SKM-1 (cell line): ENCODE results near the gene MATCAP1.
A peak's percentile ranks its signal among the peaks of the same experiment; 100 is the strongest.

Experiments used
- DNase-seq: peaks from one replicate; lab custom pipeline; 2025; ENCODE audit not compliant: unreplicated experiment; lab: John Stamatoyannopoulos, UW

The MATCAP1 gene

GRCh38 chr16:67191995-67192681, 8.4 kb upstream of the MATCAP1 start, which contains the start of gene E2F4:
Gene E2F4 (plus strand): TSS chr16:67192155. CDS start chr16:67192228, 73 bp downstream.
- peak; percentile 89 for DNase-seq

GRCh38 chr16:67191411-67191994, 7.7 kb upstream of the MATCAP1 start:
- DNase-seq, result no peak

DNA sequence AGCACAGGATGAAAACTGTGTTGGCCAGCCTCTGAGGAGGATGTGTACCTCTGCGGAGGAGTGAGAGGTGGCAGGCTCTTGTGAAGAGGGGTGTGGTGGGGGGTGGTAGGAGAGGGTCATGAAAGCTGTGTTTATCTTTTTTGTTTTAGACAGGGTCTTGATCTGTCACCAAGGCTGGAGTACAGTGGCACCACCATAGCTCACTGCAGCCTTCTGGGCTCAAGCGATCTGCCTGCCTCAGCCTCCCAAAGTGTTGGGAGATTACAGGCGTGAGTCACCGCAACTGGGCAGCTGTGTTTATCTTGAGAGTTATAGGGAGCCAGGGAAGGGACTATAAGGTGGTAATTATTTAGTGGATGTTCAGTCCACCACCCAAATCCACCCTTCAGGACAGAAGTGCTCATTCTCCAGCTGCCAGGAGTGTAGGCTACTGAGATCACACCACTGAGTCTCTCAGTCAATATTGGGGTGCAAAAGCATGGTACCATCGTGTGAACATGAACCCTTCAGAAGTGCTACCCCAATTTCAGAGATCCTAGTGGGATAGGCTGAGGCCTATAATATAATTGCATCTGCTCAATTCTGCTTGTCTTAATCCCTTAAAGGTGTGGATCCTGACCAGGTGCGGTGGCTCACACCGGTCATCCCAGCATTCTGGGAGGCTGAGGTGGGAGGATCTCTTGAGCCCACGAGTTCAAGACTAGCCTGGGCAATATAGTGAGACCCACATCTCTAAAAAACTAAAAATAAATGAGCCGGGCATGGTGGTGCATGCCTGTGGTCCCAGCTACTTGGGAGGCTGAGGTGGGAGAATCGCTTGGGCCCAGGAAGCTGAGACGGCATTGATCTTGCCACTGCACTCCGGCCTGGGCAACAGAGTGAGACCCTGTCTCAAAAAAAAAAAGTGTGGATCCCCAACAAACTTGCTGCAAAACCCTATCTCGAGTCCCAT, 7.0 kb upstream of the MATCAP1 start:
- no peak for DNase-seq

- no peak for DNase-seq
Measured at GRCh38 chr16:67190041-67190440, 6.3 kb upstream of the MATCAP1 start, which contains the start of gene EXOC3L1. Gene EXOC3L1 (minus strand): TSS chr16:67190136. CDS start chr16:67189676, 460 bp downstream.

DNA sequence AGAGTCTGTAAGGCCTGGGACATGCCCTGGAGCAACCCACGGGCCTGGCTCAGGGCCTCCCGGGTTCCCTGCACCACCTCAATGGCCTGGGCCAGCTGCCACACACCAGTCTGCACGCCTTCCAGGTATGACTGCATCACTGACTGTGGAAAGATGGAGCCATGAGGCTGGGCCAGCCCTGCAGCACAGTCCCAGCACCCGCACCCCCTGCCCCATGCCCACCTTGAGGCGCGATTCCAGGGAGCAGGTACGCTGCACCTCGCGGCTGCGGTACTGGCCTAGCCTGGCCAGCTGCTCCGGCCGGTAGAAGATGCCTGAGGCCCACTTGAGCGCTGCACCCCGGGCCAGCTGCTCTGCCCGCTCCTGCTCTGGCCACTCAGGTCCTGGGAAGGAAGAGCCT, 5.0 kb upstream of the MATCAP1 start:
- DNase-seq, result no peak

- DNase-seq, result no peak
Measured at GRCh38 chr16:67188323-67188722, 4.6 kb upstream of the MATCAP1 start.

GRCh38 chr16:67187175-67187890, 3.6 kb upstream of the MATCAP1 start:
- no peak for DNase-seq

- no peak for DNase-seq
Measured at GRCh38 chr16:67186550-67186950, 2.8 kb upstream of the MATCAP1 start.

DNA sequence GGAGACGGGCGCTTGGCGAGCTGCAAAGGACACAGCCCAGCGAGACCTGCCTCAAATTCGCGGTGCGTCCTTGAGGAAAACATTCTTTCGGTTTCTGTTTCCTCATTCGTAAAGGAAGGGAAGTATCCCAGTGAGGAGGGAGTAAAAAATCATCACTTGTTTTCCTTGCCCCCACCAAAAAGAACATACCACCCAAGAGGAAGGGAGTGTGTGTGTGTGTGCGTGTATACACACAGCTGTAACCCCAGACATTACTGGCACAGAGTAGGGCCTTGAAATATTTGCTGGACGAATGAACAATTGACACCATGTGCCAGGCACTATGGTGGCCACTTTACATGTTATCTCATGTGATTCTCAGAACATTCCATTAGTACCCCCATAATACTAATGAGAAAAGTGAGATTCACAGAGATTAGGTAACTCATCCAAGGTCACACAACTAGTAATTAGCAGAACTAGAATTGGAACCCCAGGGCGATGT, 1.9 kb upstream of the MATCAP1 start:
- no peak for DNase-seq

- DNase-seq, result peak; percentile 67
Measured at GRCh38 chr16:67184995-67185650, 1.4 kb upstream of the MATCAP1 start.

DNA sequence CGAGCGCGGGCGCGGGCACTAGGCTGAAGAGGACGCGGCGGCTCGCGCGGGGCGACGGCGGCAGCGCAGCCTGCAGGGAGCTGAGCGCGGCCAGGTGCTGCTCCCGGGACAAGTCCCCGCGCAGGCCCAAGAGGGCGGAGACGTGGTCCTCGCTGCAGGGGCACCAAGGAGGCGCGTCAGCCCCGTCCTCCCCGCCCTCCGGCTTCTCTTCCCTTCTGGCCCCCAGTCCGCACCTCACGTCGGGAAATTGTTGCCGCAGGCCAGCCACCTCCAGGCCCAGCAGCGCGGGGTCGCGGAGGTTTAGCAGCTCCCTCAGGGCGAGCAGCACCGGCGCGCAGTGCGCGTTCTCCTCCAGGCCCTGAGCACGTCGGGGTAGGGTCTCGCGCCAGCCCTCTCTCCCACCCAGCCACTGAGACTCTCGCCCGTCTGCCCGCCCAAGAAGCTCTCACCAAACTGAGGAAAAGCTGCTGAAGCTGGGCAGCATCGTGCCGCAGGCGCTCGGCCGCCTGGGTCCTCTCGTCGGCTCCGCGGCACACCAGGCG, 761 bp upstream of the MATCAP1 start:
- no peak for DNase-seq

DNA sequence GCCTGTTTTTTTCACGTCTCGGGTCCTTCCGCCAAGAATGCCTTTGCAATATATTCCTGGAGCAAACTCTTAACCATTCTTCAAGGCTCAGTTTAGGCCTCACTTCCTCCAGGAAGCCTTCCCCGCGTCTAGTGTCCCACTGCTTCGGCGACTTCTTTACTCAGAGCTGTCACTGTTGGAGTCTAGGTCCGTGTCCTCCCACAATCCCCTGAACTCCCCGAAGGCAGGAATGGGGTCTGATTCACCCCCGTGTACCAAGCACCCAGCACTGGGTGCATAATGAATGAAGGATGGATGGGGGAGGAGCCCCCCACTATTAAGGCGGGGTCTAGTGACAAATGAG, 508 bp downstream of the MATCAP1 start:
- DNase-seq, result no peak

DNA sequence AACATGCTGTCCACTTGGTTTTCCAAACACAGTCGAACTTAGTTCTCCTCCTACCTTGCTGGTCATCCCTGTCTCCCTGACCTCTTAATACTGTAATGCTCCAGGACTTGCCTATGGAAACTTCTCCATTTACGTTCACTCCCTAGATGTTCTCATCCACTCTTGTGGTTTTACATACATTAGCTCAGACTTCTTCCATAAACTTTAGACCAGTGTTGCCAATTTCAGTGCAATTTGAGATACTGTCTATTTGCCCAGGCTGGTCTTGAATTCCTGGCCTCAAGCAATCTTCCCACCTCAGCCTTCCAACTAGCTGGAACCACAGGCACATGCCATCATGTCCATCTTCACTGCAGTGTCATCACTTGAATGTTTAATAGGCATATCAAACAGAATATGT, 1.5 kb downstream of the MATCAP1 start:
- no peak for DNase-seq

GRCh38 chr16:67181346-67181745, 2.4 kb downstream of the MATCAP1 start:
- no peak for DNase-seq

- no peak for DNase-seq
Measured at GRCh38 chr16:67180166-67180565, 3.6 kb downstream of the MATCAP1 start.

GRCh38 chr16:67179421-67180080, 4.2 kb downstream of the MATCAP1 start:
- no peak for DNase-seq

GRCh38 chr16:67177743-67178699, 5.7 kb downstream of the MATCAP1 start:
- no peak for DNase-seq

GRCh38 chr16:67176662-67177061, 7.1 kb downstream of the MATCAP1 start:
- DNase-seq, result no peak
